HG03095 (cell line): Measurements from ENCODE around the gene KCNK7.

Source experiments
- ATAC-seq: cut with Tn5 transposase; IDR thresholded peaks from one replicate; pipeline ENCODE4 v1.9.1; 2021; ENCODE audit warnings: moderate library complexity; ENCODE audit not compliant: unreplicated experiment

Gene KCNK7

DNA sequence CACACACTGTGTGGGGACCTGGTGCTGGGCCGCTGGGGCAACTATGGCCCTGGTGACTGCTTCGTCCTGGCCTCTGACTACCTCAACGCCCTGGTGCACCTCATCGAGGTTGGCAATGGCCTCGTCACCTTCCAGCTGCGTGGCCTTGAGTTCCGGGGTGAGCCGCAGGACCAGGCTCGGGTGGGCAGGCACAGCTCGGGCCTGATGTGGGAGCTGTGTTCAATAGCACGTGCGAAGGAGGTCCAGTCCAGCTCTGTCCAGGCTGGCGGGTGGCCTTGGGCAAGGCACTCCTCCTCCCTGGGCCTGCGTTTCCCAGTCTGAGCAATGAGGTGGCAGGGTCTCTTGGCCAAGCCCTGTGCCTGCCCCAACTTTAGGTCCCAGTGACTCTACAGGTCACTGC is 34.0 kb upstream of the KCNK7 start:
- ATAC-seq, result no peak

DNA sequence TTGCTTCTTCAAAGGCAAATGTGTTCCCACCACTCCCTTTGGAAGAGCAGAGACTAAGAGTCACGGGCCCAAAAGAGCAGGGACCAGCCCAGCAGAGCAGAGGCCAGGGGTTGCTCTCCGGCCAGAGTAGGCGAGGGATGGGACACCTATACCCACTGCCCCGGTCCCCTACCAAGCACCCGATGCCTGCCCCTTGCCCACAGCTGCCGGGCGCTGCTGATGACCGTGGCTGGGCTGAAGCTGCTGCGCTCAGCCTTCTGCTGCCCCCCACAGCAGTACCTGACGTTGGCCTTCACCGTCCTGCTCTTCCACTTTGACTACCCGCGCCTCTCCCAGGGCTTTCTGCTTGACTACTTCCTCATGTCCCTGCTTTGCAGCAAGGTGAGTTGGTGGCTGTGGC is 31.6 kb upstream of the KCNK7 start:
- ATAC-seq, result no peak

DNA sequence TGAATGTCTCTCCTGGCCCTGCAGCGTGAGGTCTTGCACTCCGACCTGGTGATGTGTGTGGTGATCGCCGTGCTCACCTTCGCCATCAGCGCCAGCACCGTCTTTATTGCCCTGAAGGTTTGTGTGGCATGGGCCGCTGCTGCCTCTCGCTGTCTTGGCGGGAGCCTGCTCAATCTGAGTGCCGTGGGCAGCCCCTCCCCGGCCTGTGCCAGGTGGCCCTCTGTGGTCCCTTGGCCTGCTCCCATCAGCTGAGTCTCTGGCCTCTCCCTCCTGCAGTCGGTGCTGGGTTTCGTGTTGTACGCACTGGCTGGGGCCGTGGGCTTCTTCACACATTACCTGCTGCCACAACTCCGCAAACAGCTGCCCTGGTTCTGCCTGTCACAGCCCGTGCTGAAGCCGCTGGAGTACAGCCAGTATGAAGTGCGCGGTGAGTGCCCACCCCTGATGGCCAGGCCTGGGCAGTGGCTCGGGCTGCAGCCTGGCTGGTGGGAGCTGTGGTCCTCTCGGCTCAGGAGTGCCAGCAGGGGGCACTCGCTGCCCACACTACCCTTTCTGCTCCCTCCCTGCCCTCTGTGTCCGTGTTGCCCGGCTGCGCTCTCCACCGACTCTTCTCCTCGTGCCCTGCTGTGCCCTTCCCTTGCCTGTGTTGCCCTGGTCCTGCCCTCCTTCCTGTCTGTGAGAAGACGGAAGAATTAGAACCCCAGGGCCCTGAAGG is 30.2 kb upstream of the KCNK7 start:
- ATAC-seq, result no peak

DNA sequence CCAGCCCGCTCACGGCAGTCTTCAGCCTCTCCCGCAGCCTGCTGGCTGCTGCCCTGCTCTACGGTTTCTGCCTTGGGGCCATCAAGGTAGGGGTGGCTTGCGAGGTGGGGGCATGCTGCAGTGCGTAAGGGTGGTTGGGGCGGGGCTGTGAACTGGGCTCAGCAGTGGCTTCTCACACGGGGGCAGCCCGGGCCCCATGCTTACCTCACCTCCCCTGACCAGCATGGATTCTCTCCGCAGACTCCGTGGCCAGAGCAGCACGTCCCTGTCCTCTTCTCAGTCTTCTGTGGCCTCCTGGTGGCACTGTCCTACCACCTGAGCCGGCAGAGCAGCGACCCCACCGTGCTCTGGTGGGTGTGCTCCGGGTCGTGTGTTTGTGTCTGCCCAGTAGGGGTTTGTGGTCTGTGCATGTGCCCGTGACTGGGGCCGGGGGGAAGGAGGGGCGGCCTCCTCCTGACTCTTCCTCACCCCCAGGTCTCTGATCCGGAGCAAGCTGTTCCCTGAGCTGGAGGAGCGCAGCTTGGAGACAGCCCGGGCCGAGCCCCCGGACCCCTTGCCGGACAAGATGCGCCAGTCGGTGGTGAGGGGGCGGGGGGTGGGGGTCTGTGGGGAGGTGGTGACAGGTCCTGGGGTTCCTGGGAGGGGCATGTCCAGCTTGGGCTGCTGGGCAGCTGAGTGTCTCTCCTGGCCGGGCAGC is 29.5 kb upstream of the KCNK7 start:
- ATAC-seq, result no peak

DNA sequence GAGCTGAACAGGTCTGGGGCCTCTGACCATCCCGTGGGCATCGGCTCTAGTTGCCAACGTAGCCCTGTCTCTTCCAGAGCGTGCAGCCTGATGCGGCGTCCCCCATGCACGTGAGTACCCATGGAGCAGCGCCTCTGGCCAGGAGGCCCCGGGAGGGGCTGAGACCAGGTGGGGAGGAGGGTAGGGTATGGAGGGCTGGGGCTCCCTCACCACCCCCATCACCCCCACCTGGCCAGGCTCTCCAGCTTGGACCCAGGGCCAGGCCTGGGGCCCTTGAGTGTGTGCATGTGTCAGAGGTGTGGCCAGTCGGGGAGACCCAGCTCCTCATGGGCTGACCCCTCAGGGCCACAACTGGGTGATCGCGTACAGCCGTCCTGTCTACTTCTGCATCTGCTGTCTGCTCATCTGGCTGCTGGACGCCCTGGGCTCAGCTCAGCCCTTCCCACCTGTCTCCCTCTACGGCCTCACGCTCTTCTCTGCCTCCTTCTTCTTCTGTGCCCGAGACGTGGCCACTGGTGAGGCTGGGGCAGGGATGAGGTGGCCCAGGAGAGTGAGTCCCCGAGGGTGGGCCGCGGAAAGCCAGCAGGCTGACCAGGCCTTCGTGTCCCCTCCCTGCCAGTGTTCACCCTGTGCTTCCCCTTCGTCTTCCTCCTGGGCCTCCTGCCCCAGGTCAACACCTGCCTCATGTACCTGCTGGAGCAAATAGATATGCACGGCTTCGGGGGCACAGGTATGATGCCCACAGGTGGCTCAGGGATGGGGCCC is 28.4 kb upstream of the KCNK7 start:
- no peak for ATAC-seq

DNA sequence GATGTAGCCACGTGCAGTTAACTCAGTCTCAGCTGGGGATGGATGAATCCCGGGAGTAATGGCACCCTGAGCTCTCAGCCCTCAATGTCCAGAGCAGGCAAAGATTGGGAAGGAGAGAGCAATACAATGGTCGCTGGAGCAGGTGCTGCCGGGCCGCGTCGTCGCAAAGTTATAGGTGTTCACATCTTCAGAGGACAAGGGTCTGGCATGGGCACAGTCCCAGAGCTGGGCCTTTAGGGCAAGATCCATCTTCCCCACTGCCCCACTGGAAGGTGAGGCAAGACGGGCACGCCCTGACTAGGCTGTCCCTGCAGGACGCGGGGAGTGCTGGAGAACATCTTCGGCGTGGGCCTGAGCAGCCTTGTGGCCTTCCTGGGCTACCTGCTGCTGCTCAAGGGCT is 27.6 kb upstream of the KCNK7 start:
- no peak for ATAC-seq

DNA sequence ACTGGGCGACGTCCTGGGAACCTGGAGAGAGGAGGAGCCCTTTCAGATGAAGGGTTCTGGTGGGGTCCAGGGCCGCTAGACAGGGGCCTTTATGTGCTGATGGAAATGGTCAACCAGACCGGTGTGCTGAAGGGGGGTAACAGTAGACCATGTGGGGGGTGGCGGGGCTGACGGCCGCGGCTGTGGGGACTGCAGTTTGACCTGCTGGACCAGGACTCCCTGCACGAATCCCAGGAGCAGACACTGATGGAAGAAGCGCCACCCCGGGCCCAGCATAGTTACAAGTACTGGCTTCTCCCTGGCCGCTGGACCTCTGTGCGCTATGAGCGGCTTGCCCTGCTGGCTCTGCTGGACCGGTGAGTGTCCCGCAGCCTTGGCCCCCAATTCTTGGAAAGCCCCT is 26.4 kb upstream of the KCNK7 start:
- ATAC-seq, result no peak

DNA sequence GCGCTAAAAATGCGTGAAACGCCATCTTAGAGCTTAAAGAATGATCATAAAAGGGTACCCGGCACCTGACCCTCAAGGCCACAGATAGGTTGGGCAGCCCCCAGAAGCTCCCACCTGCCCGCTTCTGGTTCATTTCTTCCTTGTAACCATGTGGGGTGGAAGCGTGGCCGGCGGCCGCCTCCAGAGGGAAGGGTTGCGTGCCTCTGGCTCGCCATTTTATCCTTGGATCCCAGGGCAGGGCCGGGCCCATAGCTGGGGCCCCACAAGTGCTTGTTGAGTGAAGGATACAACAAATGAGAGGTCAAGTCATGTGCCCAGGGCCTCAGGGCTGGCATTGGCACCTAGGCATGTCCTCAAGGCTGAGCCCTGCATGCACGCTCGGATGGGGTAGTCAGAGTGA is 25.9 kb upstream of the KCNK7 start:
- no peak for ATAC-seq

DNA sequence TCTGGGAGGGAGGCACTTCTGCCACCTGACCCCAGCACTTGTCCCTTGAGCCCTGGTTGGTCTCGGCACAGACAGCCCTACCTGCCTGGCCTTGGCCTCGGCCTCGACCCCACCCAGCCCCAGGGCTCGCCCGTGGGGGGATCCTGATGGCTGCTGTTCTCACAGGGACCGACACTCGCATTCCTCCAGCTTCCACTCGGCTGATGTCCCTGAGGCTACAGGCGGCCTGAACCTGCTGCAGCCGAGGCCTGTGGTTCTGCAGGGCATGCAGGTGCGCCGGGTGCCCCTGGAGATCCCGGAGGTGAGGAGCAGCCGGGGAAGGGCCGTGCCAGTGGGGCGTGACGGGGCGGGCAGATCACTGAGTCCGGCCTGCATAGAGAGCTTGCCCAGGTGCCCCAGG is 25.1 kb upstream of the KCNK7 start:
- no peak for ATAC-seq

DNA sequence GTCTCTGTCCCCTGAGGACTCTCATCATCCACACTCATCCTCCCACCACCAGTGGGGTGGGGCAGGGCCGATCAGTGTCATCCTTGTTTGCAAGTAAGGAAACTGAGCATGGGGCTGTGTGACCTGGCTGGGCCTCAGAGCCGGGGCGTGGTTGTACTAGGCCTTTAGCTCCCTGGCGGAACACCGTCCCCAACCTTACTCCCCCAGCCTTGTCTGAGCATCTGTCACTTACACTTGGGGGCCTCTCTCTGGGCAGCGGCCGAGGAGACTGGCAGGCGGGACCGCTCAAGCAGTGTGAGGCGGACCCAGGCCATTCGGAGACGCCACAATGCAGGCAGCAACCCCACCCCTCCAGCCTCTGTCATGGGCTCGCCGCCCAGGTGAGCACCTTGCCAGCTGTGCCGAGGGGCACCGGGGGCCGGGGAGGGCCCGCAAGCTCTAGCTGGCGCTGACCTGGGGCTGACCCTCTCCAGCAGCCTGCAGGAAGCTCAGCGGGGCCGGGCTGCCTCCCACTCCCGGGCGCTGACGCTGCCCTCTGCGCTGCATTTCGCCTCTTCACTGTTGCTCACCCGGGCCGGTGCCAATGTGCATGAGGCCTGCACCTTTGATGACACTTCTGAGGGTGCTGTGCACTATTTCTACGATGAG is 23.8 kb upstream of the KCNK7 start:
- ATAC-seq, result no peak

DNA sequence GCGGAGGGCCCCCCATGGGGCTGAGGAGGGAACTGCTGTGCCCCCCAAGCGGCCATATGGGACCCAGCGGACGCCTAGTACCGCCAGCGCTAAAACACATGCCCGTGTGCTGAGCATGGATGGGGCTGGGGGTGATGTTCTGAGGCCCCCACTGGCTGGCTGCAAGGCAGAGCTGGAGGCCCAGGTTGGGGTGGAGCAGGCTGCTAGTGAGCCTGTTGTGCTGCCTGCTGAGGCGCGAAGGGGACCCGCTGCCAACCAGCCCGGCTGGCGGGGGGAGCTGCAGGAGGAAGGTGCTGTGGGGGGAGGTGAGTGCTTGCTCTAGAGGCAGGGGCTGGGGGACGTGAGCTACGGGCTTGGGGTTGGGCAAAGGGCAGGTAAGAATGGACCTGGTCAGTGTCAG is 23.2 kb upstream of the KCNK7 start:
- no peak for ATAC-seq

DNA sequence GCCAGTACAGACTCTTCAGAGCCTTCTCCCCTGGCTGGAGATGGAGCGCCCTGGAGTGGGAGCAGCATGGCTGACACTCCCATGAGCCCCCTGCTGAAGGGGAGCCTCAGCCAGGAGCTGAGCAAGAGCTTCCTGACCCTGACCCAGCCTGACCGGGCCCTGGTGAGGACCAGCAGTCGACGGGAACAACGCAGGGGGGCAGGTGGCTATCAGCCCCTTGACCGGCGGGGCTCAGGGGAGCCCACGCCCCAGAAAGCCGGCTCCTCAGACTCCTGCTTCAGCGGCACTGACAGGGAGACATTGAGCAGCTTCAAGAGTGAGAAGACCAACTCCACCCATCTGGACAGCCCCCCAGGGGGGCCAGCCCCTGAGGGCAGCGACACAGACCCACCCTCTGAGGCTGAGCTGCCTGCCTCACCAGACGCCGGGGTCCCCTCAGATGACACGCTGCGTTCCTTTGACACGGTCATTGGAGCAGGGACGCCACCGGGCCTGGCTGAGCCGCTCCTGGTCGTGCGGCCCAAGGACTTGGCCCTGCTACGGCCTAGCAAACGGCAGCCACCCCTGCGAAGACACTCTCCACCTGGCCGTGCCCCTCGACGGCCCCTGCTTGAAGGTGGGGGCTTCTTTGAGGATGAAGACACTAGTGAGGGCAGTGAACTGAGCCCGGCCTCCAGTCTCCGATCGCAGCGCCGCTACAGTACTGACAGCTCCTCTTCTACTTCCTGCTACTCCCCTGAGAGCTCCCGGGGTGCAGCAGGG is 22.6 kb upstream of the KCNK7 start:
- no peak for ATAC-seq

DNA sequence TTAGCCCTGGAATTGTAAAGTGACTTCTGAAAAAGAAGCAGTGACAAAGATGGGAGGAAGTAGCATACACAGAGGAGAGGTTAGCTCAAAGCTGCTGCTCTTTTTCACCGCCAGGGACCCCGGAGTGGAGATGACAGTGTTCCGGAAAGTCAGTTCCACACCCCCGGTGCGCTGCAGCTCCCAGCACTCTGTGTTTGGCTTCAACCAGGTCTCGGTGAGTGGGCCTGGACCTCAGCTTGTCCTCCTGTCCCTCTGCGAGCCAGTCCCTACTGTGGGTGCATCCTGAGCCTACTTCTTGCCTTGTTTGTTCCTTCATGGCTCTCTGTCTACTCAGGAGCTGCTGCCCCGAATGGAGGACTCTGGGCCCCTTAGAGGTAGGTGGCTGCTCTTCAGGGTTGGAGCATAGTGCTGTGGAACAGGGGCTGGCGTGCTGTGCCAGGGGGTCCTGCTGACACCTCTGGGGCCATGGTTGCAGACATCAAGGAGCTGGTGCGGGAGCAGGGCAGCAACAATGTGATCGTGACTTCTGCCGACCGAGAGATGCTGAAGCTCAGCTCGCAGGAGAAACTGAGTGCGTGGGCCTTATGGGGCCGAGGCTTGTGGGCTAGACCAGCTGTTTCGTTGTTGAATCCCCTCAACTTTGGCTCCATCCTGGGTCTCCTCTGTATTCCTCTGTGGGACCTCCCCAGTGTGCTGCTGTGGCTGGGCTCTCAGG is 21.7 kb upstream of the KCNK7 start:
- ATAC-seq, result no peak

DNA sequence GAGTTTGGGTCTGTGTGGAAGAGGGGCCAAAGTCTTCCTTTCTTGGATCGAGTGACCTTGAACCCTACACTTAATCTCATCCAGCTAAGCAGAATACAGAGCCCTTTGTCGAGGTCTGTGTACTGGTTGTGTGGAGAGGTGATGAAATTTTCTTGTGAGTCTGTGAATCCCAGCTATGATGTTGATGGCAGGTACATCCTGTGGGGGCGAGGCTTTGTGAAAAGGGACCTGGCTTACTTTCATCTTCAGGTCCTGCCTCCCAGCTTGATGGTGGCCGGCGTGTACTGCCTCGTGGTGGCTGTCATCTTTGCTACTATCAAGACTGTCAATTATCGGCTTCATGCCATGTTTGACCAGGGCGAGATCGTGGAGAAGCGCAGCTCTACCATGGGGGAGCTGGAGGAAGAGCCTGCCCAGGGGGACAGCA is 21.0 kb upstream of the KCNK7 start:
- ATAC-seq, result no peak

DNA sequence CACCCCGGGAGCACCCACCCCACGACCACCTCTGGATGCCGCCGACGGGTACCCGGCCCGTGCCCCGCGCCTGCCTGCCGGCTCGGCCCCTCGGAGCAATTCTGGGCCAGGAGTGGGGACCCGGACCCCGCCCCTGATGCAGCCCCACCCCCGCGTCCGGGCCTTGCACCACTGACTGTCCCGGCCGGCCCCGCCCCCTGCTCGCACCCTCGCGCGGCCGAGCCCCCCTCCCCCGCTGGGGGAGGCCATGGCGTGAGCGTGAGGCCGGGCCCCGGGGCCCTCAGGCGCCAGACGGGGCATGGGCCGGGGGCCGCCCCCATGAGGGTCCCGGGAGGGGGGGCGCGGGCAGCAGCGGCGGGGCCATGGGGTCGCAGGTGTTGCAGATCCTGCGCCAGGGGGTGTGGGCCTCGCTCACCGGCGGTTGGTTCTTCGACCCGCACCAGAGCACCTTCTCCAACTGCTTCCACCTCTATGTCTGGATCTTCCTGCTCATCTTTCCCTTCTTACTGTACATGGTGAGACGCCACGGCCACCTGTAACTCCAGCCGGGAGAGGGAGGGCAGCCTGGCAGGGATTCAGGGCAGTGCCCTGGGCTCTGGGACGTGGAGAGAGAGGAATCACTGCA is 20.5 kb upstream of the KCNK7 start:
- no peak for ATAC-seq

DNA sequence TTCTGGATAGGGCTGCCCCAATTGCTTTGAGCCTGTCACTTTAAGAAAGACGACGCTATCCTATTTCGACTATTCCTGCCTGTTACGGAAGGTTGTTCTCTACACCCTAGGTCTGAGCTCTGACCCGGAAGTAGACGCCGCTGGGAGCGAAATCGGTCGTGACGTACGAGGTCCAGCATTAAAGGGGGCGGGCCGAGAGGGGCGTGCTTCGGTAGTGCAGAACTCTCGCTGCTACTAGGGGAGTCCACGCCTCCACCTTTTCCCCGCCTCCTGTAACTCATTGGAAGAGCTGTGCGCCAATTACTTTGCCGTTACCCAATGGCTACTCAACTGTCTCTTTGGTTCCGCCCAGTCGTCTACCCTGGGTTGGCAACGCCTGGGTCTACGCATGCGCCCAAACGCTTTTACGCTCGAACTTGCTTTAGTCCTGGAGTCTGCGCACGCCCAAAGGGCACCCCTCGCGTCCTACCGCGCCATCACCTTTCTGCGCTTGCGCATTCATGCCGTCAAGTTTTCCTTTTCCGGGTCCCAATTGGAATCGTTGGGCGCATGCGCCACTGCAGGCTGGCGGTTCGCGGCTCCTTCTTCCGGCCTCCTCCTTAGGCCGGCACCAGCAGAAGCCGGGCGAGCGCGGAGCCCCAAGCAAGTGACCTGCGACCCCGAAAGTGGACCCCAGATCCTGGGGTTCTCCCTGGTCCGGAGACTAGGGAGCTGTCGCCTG is 19.8 kb upstream of the KCNK7 start, which contains the start of gene PCNX3:
Gene PCNX3, plus strand, starts transcription at position 548 of the 721 bp plus-strand sequence. CDS start 536 bp downstream, outside the sequence.
- peak; percentile 59 for ATAC-seq

DNA sequence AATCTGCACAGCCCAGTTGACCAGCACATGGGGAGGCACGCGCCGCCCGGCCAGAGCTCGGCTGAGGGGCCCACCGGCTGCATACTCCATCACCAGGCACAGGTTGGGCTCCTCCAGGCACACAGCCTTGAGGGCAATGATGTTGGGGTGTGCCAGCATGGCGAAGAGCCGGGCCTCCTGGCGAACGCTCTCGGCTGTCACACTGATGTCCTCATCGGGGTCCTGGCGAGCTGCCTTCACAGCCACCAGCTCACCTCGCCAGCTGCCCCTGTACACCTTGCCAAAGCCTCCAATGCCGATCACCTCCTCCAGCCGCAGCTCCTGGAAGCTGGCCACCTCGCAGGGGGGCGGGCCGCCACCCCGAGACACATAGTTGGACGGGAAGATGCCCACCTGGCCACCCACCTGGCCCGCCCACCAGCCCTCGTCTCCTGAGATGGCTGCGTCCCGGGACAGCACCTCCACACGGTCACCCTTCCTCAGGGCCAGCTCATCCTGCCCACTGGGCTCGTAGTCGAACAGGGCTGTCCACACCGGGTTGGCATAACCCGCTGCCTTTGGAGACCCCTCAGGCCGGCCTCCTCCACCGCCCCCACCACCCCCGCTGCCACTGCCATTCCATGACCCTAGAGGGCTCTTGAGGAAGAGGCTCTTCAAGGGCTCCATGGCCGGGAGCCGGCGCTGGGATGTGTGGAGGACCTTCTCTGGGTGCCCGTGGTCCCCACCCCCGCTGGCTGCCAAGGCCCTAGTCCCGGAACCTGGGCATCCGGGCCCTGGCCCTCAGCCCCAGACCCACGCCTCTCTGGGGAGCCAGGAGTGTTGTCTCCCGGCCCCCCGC is 17.7 kb upstream of the KCNK7 start:
- ATAC-seq, result no peak

DNA sequence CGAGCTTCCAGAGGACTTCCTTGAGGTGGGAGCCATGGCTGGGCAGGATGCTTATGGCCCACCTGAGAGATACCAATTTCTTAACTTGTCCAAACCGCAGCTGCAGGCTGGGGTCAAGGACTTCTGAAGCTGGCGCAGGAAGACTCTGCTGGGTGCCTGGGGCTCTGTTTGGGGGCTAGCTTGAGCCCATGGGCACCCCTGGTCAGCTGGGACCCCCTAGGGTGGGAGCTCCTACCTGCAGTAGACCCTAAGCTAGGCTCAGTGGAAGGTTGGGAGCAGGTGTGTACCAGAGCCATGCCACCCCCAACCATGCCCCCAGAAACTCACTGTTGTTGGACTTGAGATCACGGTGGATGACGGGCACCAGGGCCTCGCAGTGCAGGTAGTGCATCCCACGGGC is 17.1 kb upstream of the KCNK7 start:
- ATAC-seq, result no peak
